Measurements from ENCODE around the gene HOXA13.

The HOXA13 gene

GRCh38 chr7:27180431-27181420 lies 19.2 kb downstream of the HOXA13 start:
- no peak for DNase-seq

DNA sequence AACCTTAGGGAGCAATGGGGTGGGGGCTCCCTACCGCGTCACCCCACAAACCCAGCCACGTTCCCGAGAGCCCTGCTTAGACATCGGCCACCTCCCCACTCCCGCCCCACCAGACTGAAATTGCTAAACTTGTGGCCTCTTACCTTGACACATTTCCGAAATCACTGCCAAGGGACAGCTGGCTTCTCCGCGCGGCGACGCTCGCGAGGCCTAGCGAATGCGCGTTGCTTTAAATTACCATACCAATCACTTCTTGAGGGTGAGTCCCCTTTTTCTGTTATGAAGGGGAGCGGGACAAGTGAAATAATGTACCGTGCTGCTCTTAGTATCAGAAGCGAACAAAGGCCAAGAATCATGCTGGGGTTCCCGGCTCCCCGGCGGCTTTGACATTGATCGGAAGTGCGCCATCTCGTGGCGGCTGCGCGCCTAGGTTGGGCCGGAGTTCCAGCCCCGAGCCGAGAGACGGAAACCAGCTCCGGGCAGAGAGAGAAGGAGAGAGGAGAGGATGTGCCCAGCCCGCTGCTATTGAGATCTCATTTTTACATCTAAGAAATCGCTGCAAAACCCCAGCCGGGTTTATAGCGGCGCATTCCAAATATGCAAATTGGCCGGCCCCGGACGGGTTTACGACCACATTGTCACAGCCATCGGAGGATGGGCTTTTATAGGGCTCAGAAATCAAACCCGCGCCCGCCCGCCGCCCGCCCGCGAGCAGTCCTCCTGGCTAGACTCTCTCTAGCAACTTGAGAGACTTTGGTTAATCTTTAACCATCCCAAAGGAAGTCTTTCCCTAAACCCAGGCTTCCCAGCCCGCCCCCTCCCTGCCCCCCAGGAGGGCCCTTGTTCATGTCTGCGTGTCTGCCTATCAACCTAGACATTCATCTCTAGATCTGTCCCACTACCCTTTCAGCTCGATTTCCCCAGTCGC lies 20.1 kb downstream of the HOXA13 start:
- peak; percentile 67 to 69 for DNase-seq

DNA sequence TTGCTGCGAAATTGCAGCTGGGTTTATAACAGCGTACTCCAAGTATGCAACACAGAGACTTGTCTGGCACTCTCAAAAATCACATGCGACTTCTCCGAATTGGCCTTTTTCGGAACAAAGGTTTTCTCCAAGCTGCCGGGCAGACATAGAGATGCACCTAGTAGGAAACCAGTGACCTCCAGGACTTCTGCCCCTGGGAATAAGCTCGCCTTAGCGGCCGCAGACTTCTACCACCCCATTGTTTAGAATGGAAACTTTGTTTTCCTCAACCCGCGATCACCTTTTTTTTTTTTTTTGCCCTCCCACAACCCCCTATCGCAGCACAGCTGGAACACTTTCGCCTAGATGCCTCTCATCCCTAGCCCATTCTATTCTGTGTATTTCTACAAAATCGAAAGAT lies 20.9 kb downstream of the HOXA13 start:
- DNase-seq: no peak

DNA sequence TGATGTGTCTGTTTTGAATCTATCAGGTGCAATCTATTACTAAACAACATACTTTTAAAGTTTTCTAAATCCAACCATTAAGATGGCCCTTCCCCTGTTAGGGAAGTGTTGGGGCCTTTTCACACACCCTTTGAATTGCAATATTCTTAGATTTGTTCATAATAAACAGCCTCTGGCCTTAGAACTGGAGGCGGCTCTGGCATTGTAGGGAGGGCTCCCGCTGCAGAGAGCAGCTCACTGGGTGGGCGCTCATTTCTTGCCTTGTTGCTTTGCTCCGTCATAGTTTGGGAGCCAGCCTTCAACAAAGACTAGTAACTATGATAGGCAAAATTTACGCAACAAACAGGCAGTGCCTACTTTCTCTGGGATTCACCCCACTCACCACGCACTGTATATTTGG lies 21.5 kb downstream of the HOXA13 start:
- DNase-seq: no peak

GRCh38 chr7:27177795-27178320 lies 22.0 kb downstream of the HOXA13 start:
- DNase-seq: no peak

DNA sequence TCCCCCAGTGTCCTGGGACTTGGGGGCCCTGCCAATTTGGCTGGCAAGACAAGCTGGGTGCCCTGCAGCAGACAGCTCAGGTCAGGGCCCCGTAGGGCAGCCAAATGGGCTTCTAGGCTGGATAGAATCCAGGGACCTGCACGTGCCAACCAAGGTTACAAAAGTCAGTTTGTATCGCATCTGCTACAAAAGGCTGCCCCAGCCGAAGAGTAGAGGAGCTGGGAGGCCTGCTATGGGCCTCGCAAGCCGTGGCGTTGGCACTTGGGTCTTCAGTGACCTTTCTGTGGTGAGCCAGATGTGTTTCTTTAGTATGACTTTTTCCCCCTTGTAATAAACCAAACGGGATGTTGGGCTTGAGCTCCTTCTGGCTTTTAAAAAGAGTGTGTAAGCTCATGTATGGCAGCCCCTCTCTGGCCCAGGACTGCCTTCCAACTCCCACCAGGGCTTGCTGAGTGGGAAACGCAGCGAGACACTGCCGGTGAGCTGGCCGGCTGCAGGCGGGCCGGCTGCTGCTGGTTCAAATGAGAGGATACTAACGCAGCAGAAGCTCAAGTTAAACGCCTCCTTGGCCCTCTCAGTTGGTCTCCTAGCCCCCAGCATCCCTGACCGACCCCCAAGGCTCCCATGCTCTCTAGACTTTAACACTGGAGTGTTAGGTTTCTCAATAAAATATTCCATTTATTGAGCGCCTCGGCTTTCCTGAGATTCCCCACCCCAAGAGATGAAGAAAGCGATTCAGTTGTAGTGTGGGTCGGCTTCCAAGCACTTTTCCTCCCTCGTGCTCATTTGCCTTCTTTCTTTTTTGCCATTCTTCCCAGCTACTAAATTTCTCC lies 22.7 kb downstream of the HOXA13 start:
- no peak for DNase-seq

GRCh38 chr7:27176524-27176845 lies 23.4 kb downstream of the HOXA13 start:
- no peak for DNase-seq

GRCh38 chr7:27175626-27176523 lies 24.0 kb downstream of the HOXA13 start:
- DNase-seq: no peak

GRCh38 chr7:27174874-27175625 lies 24.8 kb downstream of the HOXA13 start:
- DNase-seq: no peak

GRCh38 chr7:27173956-27174873 lies 25.7 kb downstream of the HOXA13 start, which contains the start of gene HOXA10:
TSS of gene HOXA10 (minus strand) at chr7:27174320. CDS start at chr7:27174306, 14 bp downstream.
- no peak for DNase-seq

DNA sequence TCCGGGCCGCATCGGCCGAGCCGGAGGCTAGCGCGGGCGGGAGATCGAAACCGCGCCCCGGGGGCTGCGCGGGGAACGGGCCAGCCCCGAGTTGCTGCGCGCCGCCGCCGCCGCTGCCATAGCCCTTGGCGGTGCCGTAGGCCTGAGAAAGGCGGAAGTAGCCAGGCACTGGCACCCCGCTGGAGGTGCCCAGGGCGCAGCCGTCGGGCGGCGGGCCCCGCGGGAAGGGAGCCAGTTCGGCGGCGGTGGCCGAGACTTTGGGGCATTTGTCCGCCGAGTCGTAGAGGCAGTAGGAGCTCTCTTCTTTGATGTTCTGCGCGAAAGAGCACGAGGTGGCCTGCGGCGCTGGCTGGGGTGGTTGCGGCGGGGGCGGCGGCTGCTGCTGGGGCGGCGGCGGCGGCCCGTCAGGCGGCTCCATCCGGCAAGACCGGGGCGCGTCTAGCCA lies 26.4 kb downstream of the HOXA13 start:
- DNase-seq: peak; percentile 51 to 58

DNA sequence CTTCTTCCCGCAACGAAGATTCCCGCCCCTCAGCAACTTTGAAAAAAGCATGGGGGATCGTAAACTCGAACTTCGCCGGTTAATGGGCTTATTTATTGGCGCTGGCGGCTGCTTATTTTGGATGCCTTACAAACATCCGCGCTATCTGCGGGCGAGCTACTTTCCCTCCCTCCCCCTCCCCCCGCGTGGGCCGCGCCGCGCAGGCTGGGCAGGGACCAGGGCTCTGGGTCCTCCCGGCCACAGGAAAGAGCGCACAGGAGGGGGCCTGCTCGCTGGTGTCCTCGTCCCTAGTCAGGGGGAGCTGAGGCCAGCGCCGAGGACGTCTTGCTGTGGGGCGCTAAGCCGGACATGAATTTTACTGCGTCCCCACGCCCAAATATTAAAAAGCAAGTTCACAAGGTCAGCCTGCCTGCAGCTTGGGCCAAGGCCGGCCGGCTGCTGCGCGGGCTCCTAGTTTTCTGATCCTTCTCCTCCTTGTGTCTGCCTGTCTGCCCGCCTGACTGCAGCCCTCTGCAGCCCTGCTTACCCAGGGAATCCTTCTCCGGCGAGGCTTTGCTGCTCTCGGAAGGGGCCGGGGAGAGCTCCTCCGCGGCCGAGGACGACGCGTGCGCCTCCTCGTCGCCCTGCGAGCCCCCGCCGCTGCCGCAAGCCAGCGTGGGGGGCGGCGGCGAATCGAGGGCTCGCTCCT lies 26.9 kb downstream of the HOXA13 start:
- DNase-seq: no peak

DNA sequence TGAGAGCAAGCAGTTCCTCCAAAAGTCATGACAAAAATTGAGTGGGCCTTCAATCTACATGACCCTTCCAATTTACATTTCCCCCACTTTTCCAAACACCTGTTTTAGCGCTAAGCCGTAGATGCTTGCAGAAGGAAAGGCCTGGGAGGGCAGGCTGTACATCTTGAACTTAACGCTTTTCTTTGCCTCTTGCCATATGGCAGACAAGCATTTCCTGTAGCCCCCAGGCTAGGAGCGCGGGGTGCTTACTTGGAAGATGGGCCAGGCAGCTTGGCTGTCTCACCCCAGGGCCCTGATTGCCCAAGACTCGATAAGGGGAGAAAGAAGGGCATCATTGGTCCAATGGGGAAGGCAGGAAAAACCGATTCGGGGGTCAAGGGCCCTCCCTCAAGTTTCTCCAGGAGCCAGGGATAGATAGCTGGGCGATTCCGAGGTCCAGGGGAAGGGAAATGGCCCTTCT lies 27.5 kb downstream of the HOXA13 start:
- no peak for DNase-seq

GRCh38 chr7:27171637-27172314 lies 28.1 kb downstream of the HOXA13 start:
- DNase-seq: no peak

- no peak for DNase-seq
These were observed 28.6 kb downstream of the HOXA13 start for GRCh38 chr7:27171325-27171636.

DNA sequence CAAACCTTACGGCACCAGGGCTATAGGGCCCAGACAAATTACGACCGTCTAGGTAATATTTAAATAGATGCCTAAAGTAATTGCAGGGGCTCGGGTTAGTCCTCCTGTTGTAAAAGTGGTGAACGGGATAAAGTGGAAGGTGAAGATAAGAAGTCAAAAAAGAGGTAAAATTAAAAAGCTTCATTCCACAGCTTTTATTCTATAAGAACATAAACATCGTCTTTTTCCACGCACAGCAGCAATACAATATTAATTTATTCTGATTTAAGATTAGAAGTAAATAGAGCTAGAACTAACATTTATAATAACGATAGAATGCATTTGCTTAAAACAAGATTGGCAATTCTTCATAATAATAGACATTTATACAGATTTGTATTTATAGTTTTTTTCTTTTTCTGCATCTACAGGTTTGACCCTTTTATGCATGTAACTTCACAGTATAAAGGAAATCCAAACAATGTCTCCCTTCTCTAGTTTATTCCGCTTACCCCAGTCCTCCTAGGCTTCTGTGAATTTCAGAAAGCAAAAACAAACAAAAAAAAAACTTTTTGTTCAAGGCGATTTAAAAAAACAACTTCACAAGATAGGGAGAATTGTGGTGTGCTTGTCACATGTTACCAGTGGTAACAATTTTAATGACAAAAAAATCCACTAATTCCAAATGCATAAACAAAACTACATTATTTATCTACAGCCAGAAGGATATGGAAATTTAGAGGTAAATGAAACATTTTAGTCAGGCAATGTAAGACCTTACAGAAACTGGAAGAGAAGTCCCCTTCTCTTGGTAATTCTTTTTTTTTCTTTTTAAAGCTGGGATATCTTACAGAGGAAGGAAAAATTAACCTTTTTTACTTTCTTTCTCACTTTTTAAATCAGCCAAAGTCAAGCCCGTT lies 29.2 kb downstream of the HOXA13 start:
- no peak for DNase-seq
